ENCODE results near the gene OCA2. TPM values are rescaled to one million over a fixed set of nuclear protein-coding genes. Genes with fewer than 3 reads are reported as not detected.

Gene OCA2
- total and polyA plus RNA-seq, 2 of the 4 experiments (the other 2 are of a cell fraction) = under 0.01 to 0.03 TPM

DNA sequence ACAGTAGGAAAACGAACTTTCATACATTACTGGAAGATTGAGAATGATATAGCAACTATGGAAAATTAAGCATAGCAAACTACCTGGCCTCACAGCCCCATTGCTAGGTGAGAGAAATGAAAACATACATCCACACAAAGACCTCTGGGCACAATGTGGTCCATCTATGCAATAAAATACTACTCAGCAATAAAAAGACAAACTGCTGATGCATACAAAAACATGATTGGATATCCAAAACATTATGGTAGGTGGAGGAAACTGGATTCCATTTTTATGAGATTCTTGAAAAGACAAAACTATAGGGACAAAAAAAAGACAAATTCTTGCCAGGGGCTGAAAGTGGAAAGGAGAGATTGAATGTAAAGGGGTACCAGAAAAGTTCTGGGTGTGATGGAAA lies 308.8 kb downstream of the OCA2 start:
- ChIA-PET POLR2A (ENCODE audit: unreplicated experiment) (no interaction called here), CTCF (interaction anchor here (0.6 kb wide), 1 partner anchor 9 kb away, joined by 11 read pairs; no protein-coding TSS in a partner anchor)
- dilution Hi-C loops (cut with HindIII; ENCODE audit: low sequenced_read_pairs, unreplicated experiment) = no loop called here

More for the DNA sequence above, 308.8 kb downstream of the OCA2 start:
- Histone ChIP-seq H3K36me3 (ENCODE audit: control insufficient read depth, insufficient read depth, low read length) (no peaks in the 10 kb centered on the region), H3K27me3 (ENCODE audit: control insufficient read depth, insufficient read depth, low read length) (no peaks in the 10 kb centered on the region), H3K9ac (ENCODE audit: low read depth, low read length) (no peak overlapping the region), H3K9me1 (ENCODE audit: insufficient read depth, low read length) (no peaks in the 10 kb centered on the region), H3K14ac (replicated peaks; ENCODE audit: low read depth, low read length) (no peak overlapping the region), H3K79me1 (ENCODE audit: low read depth in 1 of 2, low read length in 2 of 2) (no peaks in the 10 kb centered on the region), H3K4ac (ENCODE audit: low read depth, low read length) (no peak overlapping the region), H2BK120ac (ENCODE audit: low read depth, low read length) (no peak overlapping the region), H2AK5ac (ENCODE audit: low read depth, low read length) (no peak overlapping the region), H4K8ac (ENCODE audit: low read depth in 2 of 2, low read length in 2 of 2) (no peak overlapping the region), H2BK5ac (ENCODE audit: low read depth, low read length, poor library complexity, severe bottlenecking) (no peak overlapping the region), H3K4me3 (ENCODE audit: insufficient read depth, low read depth, low read length) (no peak overlapping the region), H3K23ac (ENCODE audit: low read depth, low read length) (no peak overlapping the region), H3K56ac (ENCODE audit: extremely low read depth, insufficient read depth, low read length) (no peak overlapping the region), H3K4me2 (ENCODE audit: low read depth, low read length) (no peak overlapping the region), H4K91ac (ENCODE audit: insufficient read depth, low read depth, low read length) (no peak overlapping the region), H4K20me1 (ENCODE audit: insufficient read depth, low read length) (no peaks in the 10 kb centered on the region), H3K4me1 (ENCODE audit: control insufficient read depth, insufficient read depth, low read length) (no peaks in the 10 kb centered on the region), H2BK15ac (ENCODE audit: low read depth, low read length) (no peak overlapping the region), H4K5ac (ENCODE audit: low read depth, low read length) (no peak overlapping the region), H3K18ac (ENCODE audit: low read depth, low read length) (no peak overlapping the region), H3K9me3 (ENCODE audit: control insufficient read depth, insufficient read depth, low read length) (peaks cover 16% of the 10 kb centered on the region), H2AK9ac (replicated peaks; ENCODE audit: low read depth, low read length, poor library complexity) (no peak overlapping the region), H3K27ac (ENCODE audit: insufficient read depth, low read length) (no peak overlapping the region), H2AFZ (replicated peaks; ENCODE audit: low read length, poor library complexity) (no peak overlapping the region), H2BK20ac (ENCODE audit: low read depth, low read length) (no peak overlapping the region)
- in situ Hi-C loops (cut with MboI; ENCODE audit: low sequenced_read_pairs) (no loop called here), intact Hi-C loops (cut with micrococcal nuclease) (no loop called here)
- TF ChIP-seq MAFK (IDR thresholded peaks at IDR 0.05; ENCODE audit: low read depth, low read length) (peak; percentile 81), MXI1 (IDR thresholded peaks at IDR 0.05; ENCODE audit: borderline replicate concordance, low read depth, low read length) (no peak)
- WGBS, 2 experiments (ENCODE audit: extremely low coverage in 2 of 2, insufficient read length in 1 of 2) = no CpG with 5 or more reads among the region's 1 CpG
- DNase-seq (no peak), ATAC-seq (ENCODE audit: low read depth) (no peak)
- BruUV-seq (replicated peaks) = no TSS peak

All from IMR-90 (cell line).